ENCODE measurements around the gene CLEC16A.

The CLEC16A gene

DNA sequence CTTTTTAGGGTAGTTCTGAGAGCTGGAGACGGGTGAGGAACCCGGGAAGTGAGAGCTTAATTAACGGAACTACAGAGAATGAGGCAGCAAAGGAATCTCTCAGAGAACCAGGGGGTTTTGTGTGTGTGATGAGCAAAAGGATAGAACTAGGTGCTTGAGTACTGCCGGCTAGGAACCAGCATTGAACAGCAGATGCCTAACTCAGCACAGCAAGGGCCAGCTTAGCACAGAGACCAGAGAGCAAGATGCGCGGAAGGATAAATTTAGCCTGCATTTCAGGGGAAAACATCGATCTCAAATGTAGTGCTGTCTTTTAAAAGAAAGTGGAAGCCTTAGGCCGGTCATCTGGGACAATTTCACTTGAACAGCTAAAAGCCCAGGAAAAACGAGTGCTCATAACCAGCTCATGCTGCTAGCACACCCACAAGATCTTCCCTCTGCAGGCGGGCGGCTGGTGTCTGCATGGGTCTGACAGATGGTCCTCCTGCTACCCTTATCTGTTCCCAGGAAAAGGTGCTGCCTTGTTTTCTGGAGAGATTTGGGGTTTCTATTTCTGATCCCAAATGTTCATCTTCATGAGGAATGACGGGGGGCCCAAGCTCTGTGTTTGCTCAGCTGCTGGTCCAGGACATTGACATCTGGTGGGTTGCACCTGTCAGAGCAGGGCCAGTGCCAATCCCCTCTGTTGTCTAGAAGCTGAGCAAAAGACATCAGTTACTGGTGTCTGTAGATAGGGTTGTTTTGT is 207.7 kb downstream of the CLEC16A start:
- no peak for DNase-seq (ENCODE audit: insufficient read length, low spot score)
- no peak for TF ChIP-seq CTCF (IDR thresholded peaks at IDR 0.05; ENCODE audit: insufficient read depth, missing control alignments)
- no peak for FAIRE-seq

DNA sequence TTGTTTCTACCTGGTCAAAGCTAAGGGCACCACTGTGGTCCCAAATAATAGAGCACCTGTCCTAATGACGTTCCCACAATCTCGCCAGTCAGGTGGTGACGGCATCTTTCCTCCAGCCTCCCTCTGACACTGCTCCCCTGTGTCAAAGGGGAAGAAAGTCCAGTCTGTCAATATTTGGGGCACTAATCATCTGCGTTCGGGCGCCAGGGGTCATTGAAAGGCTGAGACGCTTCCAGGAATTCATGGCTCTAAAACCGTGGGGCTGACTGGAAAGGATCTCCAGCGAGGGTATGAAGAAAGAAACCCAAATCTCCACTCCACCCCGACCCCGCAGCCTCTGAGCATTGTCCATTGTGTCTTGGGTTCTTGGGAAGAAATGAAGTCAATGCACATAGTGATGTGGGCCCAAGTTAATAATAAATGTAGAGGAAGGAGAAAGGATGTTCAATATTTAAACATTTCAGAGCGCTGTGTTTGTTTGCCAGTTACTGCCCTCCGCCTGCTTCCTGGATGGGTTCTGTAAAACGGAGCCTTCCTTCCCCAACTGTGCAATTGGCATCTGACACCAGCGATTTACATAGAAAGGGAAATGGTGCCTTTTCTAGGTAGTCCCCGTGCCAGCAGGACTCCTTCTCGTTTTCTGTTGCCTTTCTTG is 208.4 kb downstream of the CLEC16A start:
- no peak for FAIRE-seq
- DNase-seq (ENCODE audit: insufficient read length, low spot score): no peak
- TF ChIP-seq CTCF (IDR thresholded peaks at IDR 0.05; ENCODE audit: insufficient read depth, missing control alignments): no peak

GRCh38 chr16:11155284-11155806 is 211.0 kb downstream of the CLEC16A start:
- no peak for DNase-seq (ENCODE audit: insufficient read length, low spot score)
- FAIRE-seq: no peak

DNA sequence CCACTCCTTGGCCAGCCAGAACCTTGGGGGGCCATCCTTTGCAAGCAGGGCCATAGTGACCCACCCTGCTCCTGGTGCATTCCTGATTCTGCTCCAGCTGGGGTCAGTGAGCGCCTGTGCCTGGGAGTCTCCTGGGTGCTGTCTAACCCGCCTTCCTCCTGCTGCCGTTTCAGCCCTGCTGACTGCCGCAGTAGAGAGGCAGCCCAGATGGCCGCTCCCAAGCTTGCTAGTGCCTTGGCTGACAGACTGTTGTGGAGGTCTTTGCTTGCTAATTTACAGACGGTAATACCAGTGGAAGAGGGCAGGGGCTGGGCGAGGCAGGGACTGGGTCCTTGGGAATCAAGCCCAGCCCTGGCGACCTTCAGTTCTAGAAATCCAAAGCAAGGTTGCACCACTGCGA is 212.0 kb downstream of the CLEC16A start:
- FAIRE-seq: no peak
- DNase-seq (ENCODE audit: insufficient read length, low spot score): no peak
- no peak for TF ChIP-seq CTCF (IDR thresholded peaks at IDR 0.05; ENCODE audit: insufficient read depth, missing control alignments)

More at GRCh38 chr16:11155284-11155806, 211.0 kb downstream of the CLEC16A start:
- no peak for TF ChIP-seq CTCF (IDR thresholded peaks at IDR 0.05; ENCODE audit: insufficient read depth, missing control alignments)

DNA sequence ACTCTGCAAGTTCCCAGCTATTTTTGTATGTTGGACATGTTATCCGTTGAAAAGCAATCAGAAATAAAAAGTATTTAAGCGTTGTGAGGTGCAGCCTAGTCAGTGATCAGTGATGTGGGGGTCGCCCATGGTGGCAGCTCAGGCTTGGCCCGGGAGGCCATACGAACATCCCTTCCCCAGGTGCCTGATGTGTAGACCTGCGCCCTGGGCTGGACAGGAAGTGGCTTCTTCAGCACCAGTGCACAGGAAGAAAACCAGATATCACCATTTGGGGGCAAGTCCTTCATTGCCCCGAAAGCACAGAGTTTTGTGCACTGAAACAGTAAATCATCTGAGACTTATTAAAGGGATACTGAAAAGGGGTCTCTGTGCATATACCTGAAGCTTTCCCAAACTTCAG is 212.8 kb downstream of the CLEC16A start:
- no peak for TF ChIP-seq CTCF (IDR thresholded peaks at IDR 0.05; ENCODE audit: insufficient read depth, missing control alignments)
- FAIRE-seq: no peak

DNA sequence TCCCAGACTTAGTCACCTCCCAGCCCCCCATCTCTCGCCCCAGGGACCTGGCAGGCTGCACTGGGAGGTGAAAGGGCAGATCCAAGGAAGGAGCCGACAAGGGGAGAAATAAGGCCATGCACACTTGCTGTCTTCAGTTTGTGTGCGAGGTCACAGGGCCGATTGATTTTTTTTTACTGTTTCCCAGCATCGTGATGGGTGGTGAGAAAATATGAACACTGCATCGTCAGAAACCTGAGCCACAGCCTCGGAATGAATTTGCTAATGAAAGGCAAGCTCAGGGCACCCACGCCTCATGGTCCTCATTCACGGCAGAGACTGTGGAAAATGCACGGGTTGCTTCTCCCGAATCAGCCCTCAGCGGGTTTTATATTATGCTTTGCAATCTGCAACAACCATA is 213.7 kb downstream of the CLEC16A start:
- no peak for TF ChIP-seq CTCF (IDR thresholded peaks at IDR 0.05; ENCODE audit: insufficient read depth, missing control alignments)
- DNase-seq (ENCODE audit: insufficient read length, low spot score) (no peak), FAIRE-seq (no peak)

More for the DNA sequence above, 212.8 kb downstream of the CLEC16A start:
- no peak for DNase-seq (ENCODE audit: insufficient read length, low spot score)

GRCh38 chr16:11159282-11159681 is 214.9 kb downstream of the CLEC16A start:
- no peak for FAIRE-seq
- no peak for DNase-seq (ENCODE audit: insufficient read length, low spot score)
- TF ChIP-seq CTCF (IDR thresholded peaks at IDR 0.05; ENCODE audit: insufficient read depth, missing control alignments): no peak

Measured in D721Med (cell line).